Head of caudate nucleus (tissue), 42 donors: ENCODE results near the gene RPL37.
"Not testable (repeated sequence)": the region's sequence is repeated elsewhere in the genome, so short reads cannot be mapped to it uniquely, and the experiment has no call there.

Experiments used
- DNase-seq, 42 donors: peaks; one replicate each; pipeline versions ENCODE4 v3.0.0 to v3.0.0-alpha.2; 2020 to 2021; ENCODE audit warnings: mixed read lengths in 7 of 42
- intact Hi-C: fragments of 100-400 bp; cut with DNase I; formaldehyde crosslinking; loops from one replicate; pipeline ENCODE4 v1.15.0; 2022

The RPL37 gene

GRCh38 chr5:40841068-40841805 lies 6.2 kb upstream of the RPL37 start, which contains the start of gene CARD6:
Gene CARD6 (plus strand): TSS chr5:40841367. CDS start chr5:40841383, 16 bp downstream.
- intact Hi-C loops: no loop called here
- DNase-seq: no peak

GRCh38 chr5:40838086-40838485 lies 3.1 kb upstream of the RPL37 start:
- no peak for DNase-seq
- intact Hi-C loops: no loop called here

DNA sequence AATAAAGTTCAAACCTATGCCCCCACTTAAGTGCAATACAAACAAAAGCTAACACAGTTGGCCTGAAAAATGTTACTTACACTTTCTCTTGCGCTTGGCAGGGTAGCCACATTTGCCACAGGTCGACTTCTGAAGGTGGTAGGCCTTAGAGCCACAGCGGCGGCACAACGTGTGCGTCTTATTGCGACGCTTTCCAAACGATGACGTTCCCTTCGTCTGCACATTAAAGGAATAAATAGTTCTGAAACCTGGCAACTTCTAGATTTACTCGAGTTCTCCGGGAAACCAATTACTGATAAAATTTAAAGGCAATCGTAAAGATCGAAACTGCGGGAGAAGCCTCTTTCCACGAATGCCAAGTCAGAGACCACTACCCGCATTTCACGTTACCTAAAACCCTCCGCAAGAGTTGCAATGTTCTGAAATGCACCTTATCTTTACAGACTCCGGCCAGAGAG lies 602 bp downstream of the RPL37 start:
- peak in 4 of 42 donors; percentile 12 to 34 (median 21) for DNase-seq
- intact Hi-C loops: no loop called here

- no peak for DNase-seq
Observed at GRCh38 chr5:40833712-40834229, 1.3 kb downstream of the RPL37 start.

DNA sequence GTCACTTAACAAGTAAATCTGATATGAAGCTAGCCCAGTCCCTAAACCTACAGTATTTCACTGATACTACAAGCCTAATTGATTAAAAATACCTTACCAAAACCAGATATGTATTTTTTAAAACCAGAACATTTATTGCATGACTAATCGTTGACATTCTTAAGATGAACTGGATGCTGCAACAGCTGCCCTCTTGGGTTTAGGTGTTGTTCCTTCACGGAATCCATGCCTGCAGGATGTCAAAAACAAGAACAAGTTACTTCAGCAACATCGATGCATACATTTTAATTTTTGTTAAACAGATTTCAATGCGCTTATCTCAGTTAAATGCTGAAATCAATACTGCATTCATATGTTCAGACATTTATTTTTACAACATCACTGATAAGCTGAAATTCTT lies 2.7 kb downstream of the RPL37 start:
- DNase-seq: no peak
- intact Hi-C loops: no loop called here

More at GRCh38 chr5:40833712-40834229, 1.3 kb downstream of the RPL37 start:
- intact Hi-C loops: no loop called here

GRCh38 chr5:40831346-40832210 lies 3.4 kb downstream of the RPL37 start:
- intact Hi-C loops: no loop called here
- peak in 12 of 42 donors; percentile 8 to 59 (median 44) for DNase-seq

DNA sequence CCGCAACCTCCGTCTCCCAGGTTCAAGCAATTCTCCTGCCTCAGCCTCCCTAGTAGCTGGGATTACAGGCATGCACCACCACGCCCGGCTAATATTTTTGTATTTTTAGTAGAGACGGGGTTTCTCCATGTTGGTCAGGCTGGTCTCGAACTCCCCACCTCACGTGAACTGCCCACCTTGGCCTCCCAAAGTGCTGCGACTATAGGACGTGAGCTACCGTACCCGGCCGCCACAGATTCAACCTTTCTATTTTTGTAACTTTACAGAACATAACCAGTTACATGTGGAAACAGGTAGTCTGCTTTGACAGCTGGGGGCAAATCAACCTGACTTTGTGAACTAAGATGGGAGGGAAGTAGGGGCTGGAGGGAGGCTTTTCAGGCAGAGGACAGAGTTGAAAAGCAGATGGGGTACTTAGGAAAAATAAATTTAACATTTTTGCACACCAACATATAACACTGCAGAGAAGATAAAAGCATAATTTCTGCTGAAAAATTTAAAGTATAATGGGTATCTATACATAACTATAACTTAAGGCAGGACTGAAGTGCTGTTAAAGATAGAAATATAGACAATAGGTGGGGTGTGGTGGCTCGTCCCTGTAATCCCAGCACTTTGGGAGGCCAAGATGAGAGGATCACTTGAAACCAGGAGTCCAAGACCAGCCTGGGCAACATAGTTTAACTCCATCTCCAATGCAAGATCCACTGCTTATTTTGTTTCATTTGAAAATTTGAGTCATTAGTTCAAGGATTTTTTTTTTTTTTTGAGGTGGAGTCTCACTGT lies 5.1 kb downstream of the RPL37 start:
- DNase-seq: no peak
- intact Hi-C loops: no loop called here

DNA sequence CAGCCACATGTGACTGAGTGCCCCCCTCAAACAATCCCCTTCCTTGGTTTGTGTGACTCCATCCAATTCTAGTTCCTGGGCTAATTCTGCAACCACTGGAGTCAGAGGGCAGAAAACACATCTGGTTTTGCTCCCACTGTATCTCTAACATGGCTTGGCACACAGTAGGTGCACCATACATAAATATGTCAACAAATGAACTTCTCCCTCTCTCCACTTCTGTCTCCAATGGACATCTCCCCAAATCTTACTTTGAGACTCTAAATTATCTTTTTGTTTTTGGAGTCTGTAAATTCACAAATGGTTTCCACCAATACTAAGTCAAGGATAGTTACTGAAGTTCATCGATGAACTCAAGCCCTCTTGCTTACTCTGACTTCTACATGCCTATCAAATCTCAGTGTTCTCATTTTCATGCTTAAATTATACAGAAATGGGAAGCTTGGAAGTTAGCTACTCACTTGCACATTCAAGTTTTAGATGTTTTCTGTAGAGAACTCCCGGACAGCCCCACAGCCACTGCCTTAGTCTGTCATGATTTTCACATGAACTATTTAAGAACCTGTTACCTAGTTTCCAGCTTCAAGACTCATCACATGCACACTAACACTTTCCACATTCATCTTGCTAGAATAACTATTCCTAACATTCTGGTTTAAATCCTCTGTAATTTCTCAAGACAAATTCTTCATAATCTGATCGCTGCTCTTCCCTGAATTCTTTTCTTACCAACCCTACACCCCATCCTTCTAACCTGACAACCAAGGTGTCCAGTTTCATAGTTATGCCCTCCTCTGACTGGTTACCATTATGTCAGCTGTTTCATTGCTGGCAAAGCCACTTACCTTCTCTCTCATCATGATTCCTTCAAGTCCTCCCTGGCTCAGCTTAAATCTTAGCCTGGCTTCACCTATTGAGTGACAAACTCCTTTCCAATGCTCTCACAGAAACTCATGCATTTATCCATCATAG lies 6.0 kb downstream of the RPL37 start:
- intact Hi-C loops: no loop called here
- no peak for DNase-seq

DNA sequence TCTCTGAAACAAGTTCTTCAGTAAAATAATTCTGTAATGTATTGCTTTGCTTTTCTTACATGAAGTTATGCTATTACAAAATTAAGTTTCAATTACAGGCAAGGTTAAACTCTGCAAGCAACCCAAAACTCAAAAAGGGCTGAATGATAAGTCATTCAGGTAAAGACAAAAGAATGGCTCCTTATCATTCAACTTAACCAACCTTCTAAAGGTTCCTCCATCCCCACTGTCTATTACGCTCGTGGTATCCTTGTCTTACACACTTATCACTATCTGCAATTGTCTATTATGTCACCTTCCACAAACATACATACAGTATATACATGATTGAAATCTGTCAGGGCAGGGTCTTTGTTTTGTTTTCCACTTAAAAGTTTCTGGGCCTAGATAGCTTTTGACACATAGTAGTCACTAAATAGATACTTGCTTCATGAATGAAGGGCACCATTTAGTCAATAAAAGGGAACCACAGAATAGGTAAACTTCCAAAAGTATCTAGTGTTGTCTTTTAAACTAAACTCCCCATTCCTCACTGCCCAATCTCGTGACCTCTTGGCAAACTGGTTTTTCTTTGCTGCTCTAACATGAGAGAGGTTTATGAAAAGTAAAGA lies 6.9 kb downstream of the RPL37 start:
- DNase-seq: no peak
- intact Hi-C loops: no loop called here

DNA sequence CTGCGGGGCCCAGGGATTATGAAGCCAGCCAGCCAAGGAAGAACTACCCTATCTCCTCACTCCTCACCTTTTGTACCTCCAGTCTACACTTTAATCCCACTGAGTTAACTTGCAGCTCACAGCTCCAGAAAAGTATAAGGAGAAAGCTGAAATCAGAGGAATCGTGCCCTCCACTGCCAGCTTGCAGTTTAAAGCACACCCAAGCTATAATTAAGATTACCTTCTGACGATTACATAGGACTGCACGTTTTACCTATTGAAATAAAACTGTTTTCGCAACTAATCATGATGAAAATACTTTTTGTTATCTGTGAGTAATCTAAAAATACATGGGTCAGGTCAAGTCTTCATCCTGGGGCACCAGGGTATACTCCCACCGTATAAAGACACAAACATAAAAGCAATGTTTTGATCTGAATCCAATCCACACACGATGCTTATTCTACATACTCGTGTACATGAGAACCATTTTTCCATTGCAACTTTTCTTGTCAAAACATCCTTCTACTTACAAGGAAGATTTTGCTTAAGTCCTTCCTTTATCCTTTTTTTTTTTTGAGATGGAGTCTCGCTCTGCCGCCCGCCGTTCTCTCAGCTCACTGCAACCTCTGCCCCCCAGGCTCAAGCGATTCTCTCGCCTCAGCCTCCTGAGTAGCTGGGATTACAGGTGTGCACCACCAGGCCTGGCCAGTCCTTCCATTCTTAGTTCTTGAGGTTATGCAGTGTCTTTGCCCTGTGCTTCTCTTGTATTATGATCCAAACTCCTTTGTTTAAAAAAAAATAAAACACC lies 7.6 kb downstream of the RPL37 start:
- DNase-seq: no peak

GRCh38 chr5:40826489-40827187 lies 8.4 kb downstream of the RPL37 start:
- DNase-seq: no peak
- intact Hi-C loops: no loop called here

More for the DNA sequence above, 7.6 kb downstream of the RPL37 start:
- intact Hi-C loops: no loop called here

DNA sequence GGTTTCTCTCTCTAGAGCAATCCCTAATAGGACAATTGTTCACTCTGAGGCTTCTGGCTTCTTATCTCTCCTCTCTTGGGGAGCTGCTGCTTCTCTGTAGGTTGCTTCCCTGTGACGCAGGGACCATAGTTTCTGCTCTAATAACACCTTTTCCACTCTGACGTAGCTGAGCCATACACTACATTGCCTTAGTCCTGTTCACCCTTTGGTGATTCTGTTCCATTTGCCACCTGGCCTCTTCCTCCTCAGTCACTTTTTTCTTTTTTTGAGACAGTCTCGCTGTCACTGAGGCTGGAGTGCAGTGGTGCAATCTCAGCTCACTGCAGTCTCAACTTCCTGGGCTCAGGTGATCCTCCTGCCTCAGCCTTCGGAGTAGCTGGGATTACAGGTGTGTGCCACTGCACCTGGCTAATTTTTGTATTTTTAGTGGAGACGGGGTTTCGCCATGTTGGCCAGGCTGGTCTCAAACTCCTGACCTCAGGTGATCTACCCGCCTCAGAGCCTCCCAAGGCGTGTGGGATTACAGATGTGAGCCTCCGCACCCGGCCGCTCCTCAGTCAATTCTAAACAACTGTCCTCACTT lies 9.5 kb downstream of the RPL37 start:
- intact Hi-C loops: not testable (repeated sequence)

DNA sequence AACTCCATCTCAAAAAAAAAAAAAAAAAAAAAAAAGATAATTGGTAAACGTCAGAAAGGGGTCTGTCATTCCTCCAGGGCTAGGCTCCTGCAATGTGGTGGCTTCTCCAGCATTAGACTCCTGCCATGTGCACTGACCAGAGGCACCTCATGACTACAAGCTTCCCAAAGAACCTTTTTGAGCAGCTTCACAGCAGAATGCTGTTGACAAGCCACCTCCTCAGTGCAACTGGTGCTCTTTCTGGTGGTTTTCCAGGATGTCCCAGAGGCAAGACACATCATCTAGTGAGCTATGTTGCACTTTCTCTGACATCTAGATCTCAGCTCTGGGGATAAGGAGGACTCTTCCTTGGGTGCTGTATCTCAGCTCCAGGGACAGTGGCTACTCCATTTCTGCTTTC lies 11.6 kb downstream of the RPL37 start:
- no peak for DNase-seq
- intact Hi-C loops: no loop called here

More for the DNA sequence above, 9.5 kb downstream of the RPL37 start:
- DNase-seq: not testable (repeated sequence)

DNA sequence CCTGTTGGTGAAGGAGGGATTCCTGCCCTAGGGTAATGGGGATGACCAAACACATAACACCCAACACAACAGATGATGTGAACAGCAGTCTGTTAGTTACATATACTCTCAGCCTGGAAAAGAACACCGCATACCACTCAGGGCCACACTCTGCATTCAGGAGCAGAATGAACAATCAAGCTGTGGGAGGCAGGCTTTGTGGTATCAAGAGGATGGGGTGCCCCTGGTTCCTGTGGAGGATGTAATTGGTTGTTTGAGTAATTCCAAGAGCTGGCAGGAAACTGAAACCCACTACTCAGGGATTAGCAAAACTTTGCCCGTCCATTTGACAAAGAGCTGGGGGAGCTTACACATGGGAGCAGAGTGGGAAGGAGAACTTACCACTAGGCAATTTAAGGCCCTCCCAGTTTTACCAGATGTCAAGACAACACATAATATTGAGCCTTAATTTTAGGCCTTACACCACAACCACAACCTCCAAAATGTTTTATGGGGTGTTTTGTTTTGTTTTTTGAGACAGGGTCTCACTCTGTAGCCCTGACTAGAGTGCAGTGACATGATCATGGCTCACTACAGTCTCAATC lies 21.2 kb downstream of the RPL37 start:
- intact Hi-C loops: no loop called here
- DNase-seq: no peak

DNA sequence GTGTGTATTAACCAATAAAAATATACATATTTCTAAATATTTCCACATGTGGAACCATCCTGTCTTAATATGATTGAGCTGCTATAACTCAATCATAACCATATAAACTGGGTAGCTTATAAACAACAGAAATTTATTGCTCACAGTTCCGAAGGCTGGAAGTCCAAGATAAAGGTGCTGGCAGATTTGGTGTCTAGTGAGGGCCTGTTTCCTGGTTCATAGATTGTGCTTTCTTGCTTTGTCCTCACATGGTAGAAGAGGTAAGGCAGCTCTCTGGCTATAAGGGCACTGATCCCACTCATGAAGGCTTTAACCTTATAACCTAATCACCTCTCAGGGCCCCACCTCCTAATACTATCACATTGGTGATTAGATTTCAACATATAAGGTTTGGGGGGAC lies 22.9 kb downstream of the RPL37 start:
- no peak for DNase-seq
- intact Hi-C loops: no loop called here
